Measurements from ENCODE around the gene SLCO1B1.
"Not testable (repeated sequence)": the region's sequence is repeated elsewhere in the genome, so short reads cannot be mapped to it uniquely, and the experiment has no call there.

The SLCO1B1 gene, protein sequence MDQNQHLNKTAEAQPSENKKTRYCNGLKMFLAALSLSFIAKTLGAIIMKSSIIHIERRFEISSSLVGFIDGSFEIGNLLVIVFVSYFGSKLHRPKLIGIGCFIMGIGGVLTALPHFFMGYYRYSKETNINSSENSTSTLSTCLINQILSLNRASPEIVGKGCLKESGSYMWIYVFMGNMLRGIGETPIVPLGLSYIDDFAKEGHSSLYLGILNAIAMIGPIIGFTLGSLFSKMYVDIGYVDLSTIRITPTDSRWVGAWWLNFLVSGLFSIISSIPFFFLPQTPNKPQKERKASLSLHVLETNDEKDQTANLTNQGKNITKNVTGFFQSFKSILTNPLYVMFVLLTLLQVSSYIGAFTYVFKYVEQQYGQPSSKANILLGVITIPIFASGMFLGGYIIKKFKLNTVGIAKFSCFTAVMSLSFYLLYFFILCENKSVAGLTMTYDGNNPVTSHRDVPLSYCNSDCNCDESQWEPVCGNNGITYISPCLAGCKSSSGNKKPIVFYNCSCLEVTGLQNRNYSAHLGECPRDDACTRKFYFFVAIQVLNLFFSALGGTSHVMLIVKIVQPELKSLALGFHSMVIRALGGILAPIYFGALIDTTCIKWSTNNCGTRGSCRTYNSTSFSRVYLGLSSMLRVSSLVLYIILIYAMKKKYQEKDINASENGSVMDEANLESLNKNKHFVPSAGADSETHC

DNA sequence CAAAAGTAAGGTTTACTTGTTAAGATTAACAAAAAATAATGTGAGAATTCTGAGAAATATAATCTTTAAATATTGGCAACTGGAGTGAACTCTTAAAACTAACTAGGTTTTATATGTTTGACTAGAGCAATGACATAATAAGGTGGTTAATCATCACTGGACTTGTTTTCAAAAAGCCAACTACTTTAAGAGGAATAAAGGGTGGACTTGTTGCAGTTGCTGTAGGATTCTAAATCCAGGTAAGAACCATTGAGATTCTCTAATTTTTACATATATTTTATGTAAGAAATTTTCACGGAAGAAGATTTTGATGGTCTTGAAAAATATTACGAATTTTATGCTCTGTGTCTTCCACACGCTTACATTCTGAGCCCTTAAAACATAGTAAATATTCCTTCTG is at the start of gene SLCO1B1:
TSS of gene SLCO1B1 (plus strand) at position 197 of the 400 bp plus-strand sequence. CDS start 10,381 bp downstream, outside the sequence.
- in situ Hi-C loops (cut with MboI; ENCODE audit: low sequenced_read_pairs): no loop called here

GRCh38 chr12:21084753-21085152 is 46.2 kb upstream of the SLCO1B1 start:
- in situ Hi-C loops (cut with MboI; ENCODE audit: low sequenced_read_pairs): not testable (repeated sequence)

- in situ Hi-C loops (cut with MboI; ENCODE audit: low sequenced_read_pairs): no loop called here
Observed at GRCh38 chr12:21111732-21112131, 19.3 kb upstream of the SLCO1B1 start.

DNA sequence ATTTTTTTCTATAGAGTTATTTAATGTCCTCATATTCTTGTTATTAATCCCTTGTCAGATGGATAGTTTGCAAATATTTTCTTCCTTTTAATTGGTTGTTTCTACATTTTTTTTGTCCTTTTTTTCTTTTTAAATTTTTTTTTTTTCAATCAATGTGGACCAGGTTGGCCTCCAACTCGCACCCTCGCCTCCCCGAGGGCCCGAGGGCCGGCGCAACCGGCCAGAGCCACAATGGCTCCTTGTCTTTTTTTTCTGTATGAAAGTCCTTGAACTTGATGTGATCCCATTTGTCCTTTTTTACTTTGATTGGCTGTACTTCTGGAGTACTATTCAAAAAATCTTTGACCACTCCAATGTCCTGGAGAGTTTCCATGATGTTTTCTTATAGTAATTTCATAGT is 17.7 kb upstream of the SLCO1B1 start:
- in situ Hi-C loops (cut with MboI; ENCODE audit: low sequenced_read_pairs): no loop called here

DNA sequence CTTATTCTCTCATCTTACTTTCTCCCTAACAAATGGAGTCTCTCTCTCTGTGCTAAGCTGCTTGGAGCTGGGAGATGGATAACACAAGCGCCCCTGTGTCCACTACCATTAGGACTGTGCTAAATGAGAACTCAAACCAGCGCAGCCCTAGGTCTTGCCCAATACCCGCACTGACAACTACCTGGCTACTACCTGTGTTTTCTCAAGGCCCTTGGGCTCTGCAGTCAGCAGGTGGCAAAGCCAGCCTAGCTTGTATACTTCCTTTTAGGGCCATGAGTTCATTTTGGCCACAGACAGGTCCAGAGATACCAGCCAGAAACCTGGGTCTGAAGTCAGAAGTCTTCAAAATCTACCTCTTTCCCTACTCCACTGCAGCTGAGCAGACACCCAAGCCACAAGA is 13.0 kb upstream of the SLCO1B1 start:
- in situ Hi-C loops (cut with MboI; ENCODE audit: low sequenced_read_pairs): no loop called here

DNA sequence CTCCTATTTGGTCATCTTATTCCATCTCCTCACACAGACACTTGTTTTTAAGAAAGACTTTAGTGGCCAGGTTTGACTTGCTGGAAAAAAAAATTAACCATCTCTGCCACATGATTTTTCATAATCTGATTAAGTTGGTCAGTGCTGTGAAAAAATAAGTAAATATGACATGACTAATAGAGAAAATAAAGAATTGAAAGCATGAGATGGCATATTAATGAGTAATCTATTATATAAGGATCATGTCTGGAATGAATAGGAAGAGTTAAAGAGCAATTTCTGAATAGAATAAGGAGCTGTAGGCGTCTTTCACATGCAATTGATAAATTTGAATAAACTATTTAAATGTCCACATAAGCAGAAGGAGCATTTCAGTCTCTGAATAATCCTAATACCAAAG is 12.2 kb upstream of the SLCO1B1 start:
- in situ Hi-C loops (cut with MboI; ENCODE audit: low sequenced_read_pairs): no loop called here

DNA sequence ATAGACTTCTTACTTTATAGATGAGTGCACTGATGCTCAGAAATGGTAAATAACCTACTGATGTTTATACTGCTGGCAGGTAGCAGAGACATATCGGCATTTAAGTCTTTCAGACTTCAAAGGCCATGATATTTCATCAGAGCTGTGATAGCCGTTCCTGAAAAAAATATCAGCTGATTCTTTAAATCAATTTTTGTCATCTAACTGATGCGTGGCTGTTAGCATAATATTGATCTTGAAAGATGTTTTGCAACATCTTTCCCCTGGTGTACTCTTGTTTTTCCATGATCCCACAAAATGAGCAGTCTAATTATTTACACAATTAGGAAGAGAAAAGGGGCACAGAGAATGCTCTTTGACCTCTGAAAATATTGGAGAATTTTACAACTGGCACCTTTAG is 1.6 kb upstream of the SLCO1B1 start:
- in situ Hi-C loops (cut with MboI; ENCODE audit: low sequenced_read_pairs): no loop called here

DNA sequence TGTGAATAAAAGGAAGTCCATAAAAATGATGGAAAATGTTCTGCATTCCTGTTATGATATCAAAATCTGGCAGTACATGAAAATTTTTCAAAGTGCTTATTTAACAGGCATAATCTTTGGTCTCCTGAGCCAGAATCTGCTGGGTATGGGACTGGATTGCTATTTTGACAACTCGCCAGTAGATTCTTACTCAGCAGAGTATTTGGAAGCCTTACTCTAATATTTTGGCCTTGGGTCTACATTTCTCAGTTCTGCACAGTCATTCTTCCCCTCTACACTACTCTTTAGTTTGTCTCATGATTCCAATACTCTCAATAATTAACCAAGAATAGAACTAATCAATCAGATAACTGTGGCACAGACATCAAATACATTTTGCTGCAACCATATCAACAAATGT is 1.1 kb upstream of the SLCO1B1 start:
- in situ Hi-C loops (cut with MboI; ENCODE audit: low sequenced_read_pairs): no loop called here

- in situ Hi-C loops (cut with MboI; ENCODE audit: low sequenced_read_pairs): not testable (repeated sequence)
Observed at GRCh38 chr12:21137318-21137999, 6.5 kb downstream of the SLCO1B1 start.

- in situ Hi-C loops (cut with MboI; ENCODE audit: low sequenced_read_pairs): no loop called here
Observed at GRCh38 chr12:21138016-21138415, 7.0 kb downstream of the SLCO1B1 start.

GRCh38 chr12:21144309-21144708 is 13.3 kb downstream of the SLCO1B1 start:
- in situ Hi-C loops (cut with MboI; ENCODE audit: low sequenced_read_pairs): no loop called here

- in situ Hi-C loops (cut with MboI; ENCODE audit: low sequenced_read_pairs): not testable (repeated sequence)
Observed at GRCh38 chr12:21149861-21150260, 18.9 kb downstream of the SLCO1B1 start.

DNA sequence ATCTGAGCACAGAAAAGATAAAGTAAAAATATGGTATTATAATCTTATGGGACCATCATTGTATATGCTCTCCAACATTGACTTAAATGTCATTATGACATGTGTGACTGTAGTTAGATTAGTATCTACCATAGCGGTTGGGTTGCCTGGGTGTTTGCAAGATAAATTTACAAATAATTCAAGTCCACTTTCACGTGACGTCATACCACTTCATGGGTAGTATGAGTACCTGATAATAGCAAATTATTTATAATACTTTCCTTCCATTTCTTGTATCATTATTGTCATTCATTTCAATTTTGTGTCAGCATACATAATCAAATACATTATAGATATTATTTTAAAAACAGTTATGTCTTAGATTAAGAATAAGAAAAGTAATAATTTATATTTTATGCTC is 20.2 kb downstream of the SLCO1B1 start:
- in situ Hi-C loops (cut with MboI; ENCODE audit: low sequenced_read_pairs): no loop called here

GRCh38 chr12:21155522-21156351 is 24.7 kb downstream of the SLCO1B1 start:
- in situ Hi-C loops (cut with MboI; ENCODE audit: low sequenced_read_pairs): no loop called here

DNA sequence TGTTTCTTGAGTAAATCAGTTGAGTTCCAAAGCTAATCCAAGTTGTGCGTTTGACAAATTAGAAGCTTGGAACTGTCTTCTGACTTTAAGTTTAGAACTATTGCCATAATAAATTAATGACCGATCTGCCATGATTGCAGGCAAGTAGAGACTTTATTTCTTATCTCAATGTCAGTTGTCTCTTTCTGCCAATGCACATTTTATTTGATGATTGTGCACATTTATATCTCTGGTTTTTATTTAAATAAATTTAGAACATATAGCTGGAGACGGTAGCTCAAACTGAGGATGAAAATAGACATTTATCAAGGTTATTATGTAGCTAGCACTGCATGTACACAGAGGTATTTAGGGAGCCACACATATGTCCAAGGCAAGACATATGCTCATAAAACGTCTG is 34.1 kb downstream of the SLCO1B1 start:
- in situ Hi-C loops (cut with MboI; ENCODE audit: low sequenced_read_pairs): no loop called here

DNA sequence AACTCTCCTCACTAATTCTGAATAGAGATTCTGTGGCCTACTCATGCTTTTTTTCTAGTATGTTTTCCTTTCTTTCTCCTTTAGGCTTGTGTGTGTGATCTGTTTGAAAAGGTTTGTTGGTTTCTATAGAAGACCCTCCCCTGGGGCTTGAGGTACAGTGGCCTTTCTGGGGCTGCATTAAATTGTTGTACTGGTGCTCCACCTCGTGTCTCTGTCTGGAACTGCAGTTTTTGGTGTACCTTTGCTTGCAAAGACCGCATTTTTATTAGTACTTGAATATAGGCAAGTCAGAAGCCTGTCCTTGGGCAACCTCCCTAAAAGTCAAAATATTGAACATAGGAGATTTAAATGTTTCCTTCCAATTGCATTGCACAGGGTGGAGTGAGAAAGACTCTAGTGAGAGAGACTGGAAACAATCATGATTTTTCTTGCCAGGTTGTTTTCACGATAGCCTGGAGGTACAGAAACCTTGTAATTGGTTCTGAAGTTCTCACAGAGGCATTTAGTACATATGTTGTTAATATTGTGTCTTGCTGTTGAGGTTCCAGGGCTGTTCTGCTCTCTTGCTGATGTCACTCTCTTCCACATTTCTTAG is 39.0 kb downstream of the SLCO1B1 start:
- in situ Hi-C loops (cut with MboI; ENCODE audit: low sequenced_read_pairs): no loop called here

GRCh38 chr12:21172079-21172478 is 41.1 kb downstream of the SLCO1B1 start:
- in situ Hi-C loops (cut with MboI; ENCODE audit: low sequenced_read_pairs): no loop called here

DNA sequence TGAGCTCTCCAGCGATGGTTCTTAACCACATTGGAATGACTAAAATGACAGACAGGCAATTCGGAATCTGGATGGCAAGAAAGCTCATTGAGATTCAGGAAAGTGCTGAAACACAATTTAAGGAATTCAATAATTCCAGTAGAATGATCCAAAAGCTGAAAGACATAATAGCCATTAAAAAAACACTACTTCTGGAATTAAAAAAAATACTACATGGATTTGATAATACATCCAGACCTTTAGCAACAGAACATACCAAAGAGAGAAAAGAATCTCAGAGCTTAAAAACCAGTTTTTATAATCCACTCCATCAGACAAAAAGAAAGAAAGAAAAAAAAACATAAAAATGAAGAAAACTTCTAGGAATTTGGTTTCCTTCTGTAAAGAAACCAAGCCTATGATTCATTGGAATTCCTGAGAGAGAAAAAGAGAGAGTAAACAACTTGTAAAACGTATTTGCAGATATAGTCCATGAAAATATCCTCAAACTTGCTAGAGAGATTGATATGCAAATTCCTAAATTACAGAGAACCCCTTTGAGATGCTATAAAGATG is 52.8 kb downstream of the SLCO1B1 start:
- in situ Hi-C loops (cut with MboI; ENCODE audit: low sequenced_read_pairs): no loop called here

GRCh38 chr12:21190016-21190415 is 59.0 kb downstream of the SLCO1B1 start:
- in situ Hi-C loops (cut with MboI; ENCODE audit: low sequenced_read_pairs): no loop called here

DNA sequence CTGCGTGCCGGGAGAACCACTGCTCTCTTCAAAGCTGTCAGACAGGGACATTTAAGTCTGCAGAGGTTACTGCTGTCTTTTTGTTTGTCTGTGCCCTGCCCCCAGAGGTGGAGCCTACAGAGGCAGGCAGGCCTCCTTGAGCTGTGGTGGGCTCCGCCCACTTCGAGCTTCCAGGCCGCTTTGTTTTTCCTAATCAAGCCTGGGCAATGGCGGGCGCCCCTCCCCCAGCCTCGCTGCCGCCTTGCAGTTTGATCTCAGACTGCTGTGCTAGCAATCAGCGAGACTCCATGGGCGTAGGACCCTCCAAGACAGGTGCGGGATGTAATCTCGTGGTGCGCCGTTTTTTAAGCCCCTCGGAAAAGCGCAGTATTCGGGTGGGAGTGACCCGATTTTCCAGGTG is 83.4 kb downstream of the SLCO1B1 start:
- in situ Hi-C loops (cut with MboI; ENCODE audit: low sequenced_read_pairs): not testable (repeated sequence)
